C4-2B (cell line): ENCODE data around the gene MRPL27.

ENCODE experiments used
- H3K27ac ChIP-seq: fragments of 450-650 bp; 2 replicates; pipeline ENCODE4 v1.5.1; 2017
- CTCF ChIP-seq: fragments of 450-650 bp; conservative IDR thresholded peaks from 2 replicates; pipeline ENCODE4 v1.5.1; 2017; ENCODE audit warnings: mild to moderate bottlenecking
- ZFX ChIP-seq: fragments of 450-650 bp; IDR thresholded peaks from 2 replicates; pipeline ENCODE4 v1.6.1; 2017

The MRPL27 gene

GRCh38 chr17:50352693-50353599, 20.0 kb downstream of the MRPL27 start:
- H3K27ac ChIP-seq, result no peak overlapping the region
- TF ChIP-seq ZFX (no peak), CTCF (no peak)

- no peak overlapping the region for H3K27ac ChIP-seq
- TF ChIP-seq ZFX (no peak), CTCF (no peak)
Measured at GRCh38 chr17:50352072-50352692, 20.8 kb downstream of the MRPL27 start.

GRCh38 chr17:50350733-50351132, 22.3 kb downstream of the MRPL27 start:
- no peak overlapping the region for H3K27ac ChIP-seq
- TF ChIP-seq ZFX, result no peak
- TF ChIP-seq CTCF, result no peak

GRCh38 chr17:50349243-50349600, 23.8 kb downstream of the MRPL27 start:
- no peak overlapping the region for H3K27ac ChIP-seq
- TF ChIP-seq ZFX, result no peak
- no peak for TF ChIP-seq CTCF

GRCh38 chr17:50348522-50349242, 24.3 kb downstream of the MRPL27 start:
- H3K27ac ChIP-seq, result no peak overlapping the region
- no peak for TF ChIP-seq ZFX
- TF ChIP-seq CTCF, result no peak

- TF ChIP-seq ZFX (no peak), CTCF (no peak)
Measured at GRCh38 chr17:50347894-50348291, 25.1 kb downstream of the MRPL27 start.

More at GRCh38 chr17:50347894-50348291, 25.1 kb downstream of the MRPL27 start:
- H3K27ac ChIP-seq, result no peak overlapping the region
